ENCODE results near the gene SPECC1.
"Not testable (repeated sequence)": the region's sequence is repeated elsewhere in the genome, so short reads cannot be mapped to it uniquely, and the experiment has no call there.

Gene SPECC1

GRCh38 chr17:20351405-20351804, 342.2 kb downstream of the SPECC1 start:
- not testable (repeated sequence) for DNase-seq

GRCh38 chr17:20352567-20352966, 343.4 kb downstream of the SPECC1 start:
- not testable (repeated sequence) for DNase-seq

DNA sequence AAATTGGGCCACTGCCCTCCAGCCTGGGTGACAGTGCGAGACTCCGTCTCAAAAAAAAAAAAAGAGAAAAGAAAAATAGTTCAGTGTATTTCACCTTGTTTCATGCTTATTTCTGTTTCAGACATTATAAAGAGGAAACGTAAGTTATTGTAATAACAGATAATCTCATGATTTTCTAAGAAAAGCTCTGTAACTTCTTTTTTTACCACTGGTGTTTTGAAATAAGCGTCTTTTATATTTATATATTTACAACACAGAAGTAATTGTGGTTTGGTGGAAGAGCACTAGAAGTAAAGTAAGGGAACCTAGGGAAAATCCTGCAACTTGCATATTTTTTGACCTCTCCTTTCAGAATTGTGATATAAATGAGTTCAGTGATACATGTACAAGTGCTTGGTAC, 354.7 kb downstream of the SPECC1 start:
- not testable (repeated sequence) for DNase-seq

Data from NCI-H82 (cell line).